ENCODE results near the gene NEK8.
"Not testable (repeated sequence)": the region's sequence is repeated elsewhere in the genome, so short reads cannot be mapped to it uniquely, and the experiment has no call there.

NEK8 gene

DNA sequence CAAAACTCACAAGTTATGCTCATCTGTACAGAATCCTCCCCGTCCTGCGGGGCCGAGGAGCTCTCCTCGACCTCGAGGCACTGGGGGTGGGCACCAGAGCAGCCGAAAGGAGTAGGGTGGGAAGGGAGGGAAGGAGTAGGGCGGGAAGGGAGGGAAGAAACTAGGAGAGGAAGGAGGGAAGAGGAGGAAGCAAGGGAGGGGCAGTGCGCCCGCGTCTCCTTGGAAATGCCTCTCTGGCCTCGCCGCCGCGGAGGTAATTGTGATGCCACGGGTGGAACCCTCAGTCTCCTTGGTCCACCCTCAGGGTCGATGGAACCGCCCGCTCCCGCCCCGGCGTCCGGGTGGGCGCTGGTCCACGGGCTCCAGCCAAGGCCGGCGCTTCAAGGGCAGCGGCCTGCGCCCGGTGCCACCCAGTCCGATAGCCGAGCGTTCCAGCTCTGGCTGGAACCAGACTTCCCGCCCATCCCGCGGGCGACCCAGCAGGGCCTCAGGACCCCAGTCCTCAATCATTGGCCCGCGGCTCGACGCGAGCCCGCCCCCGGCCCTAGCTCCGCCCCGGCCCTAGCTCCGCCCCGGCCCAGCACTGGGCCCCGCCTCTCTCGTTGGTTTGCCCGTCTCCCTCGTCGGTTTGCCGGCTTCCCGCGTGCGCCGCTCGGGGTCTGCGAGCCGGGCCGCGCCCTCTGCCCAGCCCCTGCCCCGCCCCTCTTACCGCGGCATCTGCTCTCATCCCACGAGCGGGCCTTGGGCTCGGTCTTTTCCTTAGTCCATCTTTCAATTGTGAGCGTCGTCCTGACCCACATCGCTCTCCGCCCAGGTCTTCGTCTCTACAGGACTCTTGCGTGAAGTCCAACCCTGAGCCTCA lies 17.5 kb upstream of the NEK8 start:
- DNase-seq (ENCODE audit: low read depth) = no peak

DNA sequence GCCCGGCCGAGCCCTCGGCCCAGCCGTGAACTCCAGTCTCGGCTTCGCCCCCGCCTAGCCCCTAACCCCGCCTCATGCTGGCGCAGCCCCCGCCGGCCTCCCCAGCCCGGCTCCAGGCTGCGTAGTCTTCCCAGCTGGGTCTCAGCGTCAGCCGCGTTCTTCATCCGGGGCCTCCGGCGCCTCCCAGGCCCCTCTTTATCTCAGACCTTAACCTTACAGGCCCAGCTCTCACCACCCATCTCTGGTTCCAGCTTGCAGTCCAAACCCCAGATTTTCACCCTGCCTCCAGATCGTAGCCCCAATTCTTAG lies 16.9 kb upstream of the NEK8 start, which contains the start of gene PROCA1:
Gene PROCA1, minus strand, starts transcription at position 166 of the 309 bp plus-strand sequence. CDS start 228 bp downstream, outside the sequence.
- no peak for DNase-seq (ENCODE audit: low read depth)

DNA sequence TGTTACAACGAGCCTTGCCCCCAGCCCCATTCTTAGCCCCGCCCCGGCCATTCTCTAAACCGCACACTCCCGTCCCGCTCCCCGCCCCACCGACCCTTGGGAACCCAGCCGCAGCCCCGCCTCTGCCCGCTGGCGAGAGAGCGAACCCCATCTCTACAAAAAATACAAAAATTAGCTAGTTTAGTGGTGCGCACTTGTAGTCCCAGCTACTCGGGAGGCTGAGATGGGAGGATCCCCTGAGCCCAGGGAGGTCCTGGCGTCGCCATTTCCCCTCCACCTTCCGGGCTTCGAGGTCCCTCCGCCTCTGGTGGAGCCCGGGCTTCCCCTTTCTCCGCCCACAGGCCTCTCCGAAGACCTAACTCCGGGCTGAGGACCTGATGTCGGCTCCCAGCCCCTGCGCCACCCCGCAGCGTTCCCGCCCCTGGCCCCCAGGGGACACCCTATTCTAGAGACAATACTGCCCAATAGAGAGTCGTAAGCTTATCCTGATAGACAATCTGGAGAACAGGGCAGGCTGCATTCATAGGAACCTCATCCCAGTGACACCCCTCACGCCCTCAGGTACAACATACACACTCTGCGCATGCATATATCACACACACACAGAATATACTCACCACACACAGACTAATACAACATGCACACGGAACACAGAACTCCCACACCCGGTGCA lies 16.4 kb upstream of the NEK8 start:
- DNase-seq (ENCODE audit: low read depth) = no peak

- DNase-seq (ENCODE audit: low read depth) = no peak
These were observed 15.7 kb upstream of the NEK8 start for GRCh38 chr17:28712705-28713415.

DNA sequence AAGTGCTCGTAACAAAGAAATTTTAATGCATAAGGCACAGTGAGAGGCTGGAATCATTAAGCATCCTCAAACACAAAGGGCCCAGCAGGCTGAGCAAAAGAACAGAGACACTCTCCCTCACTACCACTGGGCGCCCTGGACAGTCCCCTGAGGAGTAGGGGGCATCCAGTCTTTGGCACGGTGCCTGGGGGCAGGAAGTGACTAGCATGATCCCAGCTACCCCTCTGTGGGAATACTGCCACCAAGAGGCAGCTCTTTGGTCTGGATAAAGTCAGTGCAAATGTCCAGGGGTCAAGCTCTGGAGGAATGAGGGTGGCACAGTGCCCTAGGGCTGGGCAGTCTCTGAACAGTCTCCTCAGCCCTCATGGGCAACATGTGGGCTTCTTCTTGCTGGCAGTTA lies 14.3 kb upstream of the NEK8 start:
- DNase-seq (ENCODE audit: low read depth) = no peak

DNA sequence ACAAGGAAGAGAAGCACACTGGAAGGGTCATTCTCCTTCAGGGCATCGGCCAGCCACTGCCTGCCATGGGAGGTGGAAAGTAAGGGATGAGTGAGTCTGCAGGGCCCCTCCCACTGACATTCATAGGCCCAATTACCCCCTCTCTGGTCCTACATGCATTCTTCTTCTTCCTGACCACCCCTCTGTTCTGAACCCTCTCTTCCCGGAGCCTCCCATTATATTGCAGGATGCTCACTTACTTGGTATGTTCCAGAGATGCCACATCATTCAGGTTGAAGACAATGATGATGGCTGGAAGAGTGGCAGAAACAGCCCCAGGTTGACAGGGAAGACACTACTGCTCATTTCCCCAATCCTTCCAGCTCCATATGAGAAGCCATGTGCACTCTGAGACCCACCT lies 13.4 kb upstream of the NEK8 start:
- no peak for DNase-seq (ENCODE audit: low read depth)

- no peak for DNase-seq (ENCODE audit: low read depth)
These were observed 11.6 kb upstream of the NEK8 start for GRCh38 chr17:28716740-28717577.

- no peak for DNase-seq (ENCODE audit: low read depth)
These were observed 10.8 kb upstream of the NEK8 start, which contains the start of gene RAB34 for GRCh38 chr17:28717578-28718332. Gene RAB34 (minus strand): TSS chr17:28717868. CDS start chr17:28717266, 602 bp downstream.

- DNase-seq (ENCODE audit: low read depth) = no peak
These were observed 10.1 kb upstream of the NEK8 start for GRCh38 chr17:28718333-28719020.

DNA sequence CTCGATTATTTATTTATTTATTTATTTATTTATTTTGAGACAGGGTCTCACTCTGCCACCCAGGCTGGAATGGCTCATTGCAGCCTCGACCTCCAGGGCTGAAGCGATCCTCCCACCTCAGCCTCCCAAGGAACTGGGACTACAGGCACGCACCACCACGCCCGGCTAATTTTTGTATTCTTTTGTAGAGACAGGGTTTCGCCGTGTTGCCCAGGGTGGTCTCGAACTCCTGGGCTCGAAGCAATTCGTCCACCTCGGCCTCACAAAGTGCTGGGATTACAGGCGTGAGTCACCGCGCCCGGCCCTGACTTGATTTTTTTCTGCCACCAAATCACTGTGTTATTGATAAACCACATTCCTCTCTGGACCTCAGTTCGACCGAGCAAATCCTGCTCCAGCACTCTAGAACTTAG lies 9.6 kb upstream of the NEK8 start:
- no peak for DNase-seq (ENCODE audit: low read depth)

DNA sequence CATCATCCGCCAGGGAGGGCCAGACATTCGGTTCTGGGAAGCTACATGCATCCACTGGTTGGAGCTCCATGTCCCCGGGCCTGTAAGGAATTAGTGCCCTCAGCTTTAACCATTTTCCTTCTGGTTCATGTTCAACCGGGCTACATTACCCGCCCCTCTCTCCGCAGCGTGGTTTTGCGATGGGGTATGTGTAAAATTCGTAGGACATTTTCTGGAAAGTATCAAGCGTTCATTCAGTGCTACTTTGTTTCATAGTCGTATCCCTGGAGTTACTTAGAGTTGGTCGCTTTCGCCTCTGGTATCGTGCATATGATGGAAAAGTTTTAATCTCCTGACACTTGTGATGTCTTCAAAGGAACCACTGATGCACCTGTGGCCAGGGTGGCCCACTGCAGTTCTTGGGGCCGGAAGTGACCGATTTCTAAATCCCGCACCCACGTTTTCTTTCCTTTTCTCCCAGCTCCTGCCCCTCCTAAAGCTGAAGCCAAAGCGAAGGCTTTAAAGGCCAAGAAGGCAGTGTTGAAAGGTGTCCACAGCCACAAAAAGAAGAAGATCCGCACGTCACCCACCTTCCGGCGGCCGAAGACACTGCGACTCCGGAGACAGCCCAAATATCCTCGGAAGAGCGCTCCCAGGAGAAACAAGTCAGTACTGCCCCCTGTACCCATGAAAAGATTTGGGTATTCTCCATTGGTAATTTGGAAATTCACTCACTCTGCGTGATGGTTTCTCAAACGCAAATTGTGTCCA lies 8.2 kb upstream of the NEK8 start:
- no peak for DNase-seq (ENCODE audit: low read depth)

DNA sequence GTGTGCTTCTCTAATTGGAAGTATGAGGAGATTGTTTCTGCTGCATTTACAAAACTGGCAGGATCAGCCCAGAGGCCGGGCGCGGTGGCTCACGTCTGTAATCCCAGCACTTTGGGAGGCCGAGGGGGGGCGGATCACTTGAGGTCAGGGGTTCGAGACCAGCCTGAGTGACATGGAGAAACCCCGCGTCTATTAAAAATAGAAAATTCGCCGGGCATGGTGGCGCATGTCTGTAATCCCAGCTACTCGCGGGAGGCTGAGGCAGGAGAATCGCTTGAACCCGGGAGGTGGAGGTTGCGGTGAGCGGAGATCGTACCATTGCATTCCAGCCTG lies 7.6 kb upstream of the NEK8 start:
- not testable (repeated sequence) for DNase-seq (ENCODE audit: low read depth)

- no peak for DNase-seq (ENCODE audit: low read depth)
These were observed 6.0 kb upstream of the NEK8 start for GRCh38 chr17:28722417-28723158.

GRCh38 chr17:28723159-28723835 lies 5.3 kb upstream of the NEK8 start:
- DNase-seq (ENCODE audit: low read depth) = no peak

DNA sequence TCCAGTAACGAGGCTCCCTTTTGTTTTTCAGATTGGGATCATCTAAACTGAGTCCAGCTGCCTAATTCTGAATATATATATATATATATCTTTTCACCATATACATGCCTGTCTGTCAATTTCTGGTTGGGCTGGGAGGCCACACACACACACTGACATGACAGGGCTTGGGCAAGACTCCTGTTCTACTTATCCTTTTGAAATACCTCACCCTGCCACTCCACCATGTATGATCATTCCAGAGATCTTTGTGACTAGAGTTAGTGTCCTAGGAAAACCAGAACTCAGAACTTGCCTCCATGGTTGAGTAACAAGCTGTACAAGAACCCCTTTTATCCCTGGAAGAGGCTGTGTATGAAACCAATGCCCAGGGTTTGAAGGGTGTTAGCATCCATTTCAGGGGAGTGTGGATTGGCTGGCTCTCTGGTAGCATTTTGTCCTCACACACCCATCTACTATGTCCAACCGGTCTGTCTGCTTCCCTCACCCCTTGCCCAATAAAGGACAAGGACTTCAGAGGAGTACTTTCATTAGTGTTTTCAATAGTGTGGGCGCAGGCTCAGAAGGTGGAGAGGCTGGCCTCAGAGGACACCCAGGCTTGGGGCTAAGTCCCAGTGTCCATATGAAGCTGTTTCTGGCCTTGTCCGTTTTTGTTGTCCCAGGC lies 4.6 kb upstream of the NEK8 start:
- DNase-seq (ENCODE audit: low read depth) = not testable (repeated sequence)

- DNase-seq (ENCODE audit: low read depth) = no peak
These were observed 4.0 kb upstream of the NEK8 start for GRCh38 chr17:28724500-28725165.

GRCh38 chr17:28725166-28725659 lies 3.4 kb upstream of the NEK8 start:
- DNase-seq (ENCODE audit: low read depth) = no peak

All from GM04503 (cell line).